K562 (cell line): ENCODE measurements around the gene AKR1C4. TPM values are rescaled to one million over a fixed set of nuclear protein-coding genes. Genes with fewer than 3 reads are reported as not detected.
A peak's percentile ranks its signal among the peaks of the same experiment; 100 is the strongest.

Source experiments
- ATAC-seq: fragments of 200-7000 bp; cut with Tn5 transposase; 3 replicates; pipeline ENCODE4 v1.9.1; 2020; ENCODE audit warnings: moderate library complexity
- BruUV-seq: library from RNA; stranded (reverse); fragments of 400-500 nt; replicated peaks from 2 replicates; lab custom pipeline; 2021; lab: Mats Ljungman, UMichigan
- CTCF ChIA-PET: fragments of 300-600 bp; formaldehyde crosslinking; extraction: SDS; loops from one replicate; lab custom pipeline; 2021; ENCODE audit warnings: low intra/inter-chr PET ratio; lab: Yijun Ruan, JAX
- POLR2A ChIA-PET: fragments of 300-600, 350-650 bp; sonication (Branson Sonifier 250); formaldehyde crosslinking; extraction: SDS; loops from one replicate; lab custom pipeline; 2021; ENCODE audit warnings: antibody characterized with exemption, inconsistent platforms; lab: Yijun Ruan, JAX
- DNase-seq, 4 experiments: peaks; one replicate each; pipeline versions ENCODE4 v3.0.0 to v3.0.0-alpha.2; 2011 to 2018; ENCODE audit warnings: low spot score in 3 of 4, mixed read lengths in 3 of 4; ENCODE audit errors: extremely low read depth in 1 of 4
- FAIRE-seq: peaks from 2 replicates; lab custom pipeline; 2011; peaks lifted over from hg19 to GRCh38; lab: Jason Lieb, UNC
- H2AFZ ChIP-seq: 2 replicates; pipeline ENCODE4 v1.6.0; 2011; ENCODE audit warnings: low read depth, low read length, control low read depth, inconsistent platforms
- H3K27ac ChIP-seq: fragments of 200-600 bp; 3 replicates; pipeline ENCODE4 v1.8.0; 2011; ENCODE audit warnings: low read depth, mild to moderate bottlenecking, control low read depth, inconsistent platforms, low read length, moderate library complexity, mixed read lengths; ENCODE audit errors: extremely low read depth
- H3K27me3 ChIP-seq, 2 experiments: fragments of 300-600 bp in 1 of 2; 2 replicates in 1 of 2; 3 replicates in 1 of 2; pipeline versions ENCODE4 v1.6.0 to v1.8.0; 2011; ENCODE audit warnings: inconsistent platforms in 2 of 2, low read length in 2 of 2, mild to moderate bottlenecking in 1 of 2, mixed read lengths in 1 of 2, moderate library complexity in 1 of 2; ENCODE audit not compliant: control insufficient read depth in 2 of 2, insufficient read depth in 2 of 2
- H3K36me3 ChIP-seq: fragments of 300-600 bp; 3 replicates; pipeline ENCODE4 v1.8.0; 2011; ENCODE audit warnings: mild to moderate bottlenecking, low read length, inconsistent platforms; ENCODE audit not compliant: control insufficient read depth, insufficient read depth
- H3K4me1 ChIP-seq, 2 experiments: fragments of 200-600 bp in 1 of 2; replicated peaks in 1 of 2; 2 replicates in 1 of 2; 3 replicates in 1 of 2; pipeline versions ENCODE4 v1.5.1 to v1.8.0; 2011; ENCODE audit warnings: inconsistent platforms in 2 of 2, low read length in 2 of 2, mild to moderate bottlenecking in 1 of 2, mixed read lengths in 1 of 2, moderate library complexity in 1 of 2; ENCODE audit not compliant: control insufficient read depth in 2 of 2, insufficient read depth in 2 of 2
- H3K4me2 ChIP-seq: 2 replicates; pipeline ENCODE4 v1.6.1; 2011; ENCODE audit warnings: low read length, control low read depth, inconsistent platforms, mixed read lengths; ENCODE audit not compliant: insufficient read depth
- H3K4me3 ChIP-seq: fragments of 200-600 bp; sonication (generic), shearing (Covaris generic); 2 replicates; pipeline ENCODE4 v1.5.1; 2016; ENCODE audit warnings: control low read depth, inconsistent platforms
- H3K79me2 ChIP-seq: fragments of 200-600 bp; 3 replicates; pipeline ENCODE4 v1.8.0; 2011; ENCODE audit warnings: low read length, inconsistent platforms; ENCODE audit not compliant: control insufficient read depth, insufficient read depth
- H3K9ac ChIP-seq, 2 experiments: 2 replicates each; pipeline versions ENCODE4 v1.6.0 to v1.6.1; 2011; ENCODE audit warnings: low read depth in 2 of 2, low read length in 2 of 2, control low read depth in 1 of 2, inconsistent platforms in 1 of 2, mild to moderate bottlenecking in 1 of 2, mixed read lengths in 1 of 2; ENCODE audit not compliant: insufficient read depth in 1 of 2
- H3K9me1 ChIP-seq: one replicate; pipeline ENCODE4 v1.6.0; 2011; ENCODE audit warnings: inconsistent platforms, mild to moderate bottlenecking, low read length, moderate library complexity; ENCODE audit not compliant: control insufficient read depth, insufficient read depth
- H3K9me3 ChIP-seq: replicated peaks from 2 replicates; pipeline ENCODE4 v1.5.1; 2011; ENCODE audit warnings: low read depth, low read length, inconsistent platforms; ENCODE audit not compliant: control insufficient read depth, insufficient read depth
- H4K20me1 ChIP-seq: replicated peaks from 2 replicates; pipeline ENCODE4 v1.6.1; 2011; ENCODE audit warnings: low read length, inconsistent platforms, mixed read lengths; ENCODE audit not compliant: control insufficient read depth, insufficient read depth
- WGBS: fragments of 100-300 bp; shearing (Covaris generic); methylation state at CpG from one replicate; pipeline ENCODE4 v1.1.6; 2016; ENCODE audit warnings: low coverage, mixed read lengths; ENCODE audit not compliant: insufficient coverage; ENCODE audit errors: missing lambda C conversion rate; 5-methylcytosine and 5-hydroxymethylcytosine counted together
- in situ Hi-C: fragments of 300-500 bp; cut with MboI; formaldehyde crosslinking; loops from 4 replicates; pipeline ENCODE4 v1.15.0; 2018; ENCODE audit warnings: inconsistent platforms, mixed read lengths
- intact Hi-C: fragments of 100-400 bp; cut with micrococcal nuclease; formaldehyde crosslinking; loops from 2 replicates; pipeline ENCODE4 v1.14.2; 2022
- polyA plus RNA-seq, 8 experiments: library from polyadenylated mRNA; depleted of rRNA in 4 of 8; stranded (reverse) in 5 of 8; unstranded in 3 of 8; fragments of >200 nt; fragmentation: Nextera tagmentation in 2 of 8; fragmentation: Illumina TruSeq in 1 of 8; extraction: Ambion mirVana in 2 of 8; extraction: Trizol in 1 of 8; gene quantifications; 2 replicates each; pipeline versions ENCODE4 v1.2.1 to v1.2.3, GENCODE V29; 2011 to 2014; ENCODE audit warnings: inconsistent platforms in 1 of 8, missing spikeins in 1 of 8
- total RNA-seq, 7 experiments: library from RNA; depleted of rRNA in 6 of 7; stranded (reverse); fragments of >200 nt in 6 of 7; fragmentation: Illumina TruSeq in 2 of 7; extraction: Trizol in 2 of 7; gene quantifications; 2 replicates each; pipeline versions ENCODE4 v1.2.1 to v1.2.3, GENCODE V29; 2011 to 2021; ENCODE audit warnings: low replicate concordance in 1 of 7
- TF ChIP-seq, protein P1 (sequence below): fragments of 250-450 bp; sonication (Bioruptor Pico); IDR thresholded peaks from 2 replicates; pipeline ENCODE4 v1.8.0; 2021; ENCODE audit warnings: borderline replicate concordance, mild to moderate bottlenecking, moderate library complexity; ENCODE audit not compliant: poor library complexity, severe bottlenecking
- TF ChIP-seq, protein P2 (sequence below), 3 experiments: IDR thresholded peaks in 2 of 3; conservative IDR thresholded peaks in 1 of 3; 2 replicates each; pipeline ENCODE4 v1.5.1; 2011 to 2012; ENCODE audit warnings: low read length in 3 of 3, mild to moderate bottlenecking in 3 of 3, control low read depth in 2 of 3, improper control_type of control experiment in 1 of 3, inconsistent platforms in 1 of 3, low read depth in 1 of 3, mixed read lengths in 1 of 3, moderate library complexity in 1 of 3; ENCODE audit not compliant: insufficient read depth in 2 of 3

Gene AKR1C4
- total and polyA plus RNA-seq, 9 of the 15 experiments (the other 6 are each of a cell fraction or from before 2014, with no cell fraction given), result 0.13 TPM; not detected in 8

DNA sequence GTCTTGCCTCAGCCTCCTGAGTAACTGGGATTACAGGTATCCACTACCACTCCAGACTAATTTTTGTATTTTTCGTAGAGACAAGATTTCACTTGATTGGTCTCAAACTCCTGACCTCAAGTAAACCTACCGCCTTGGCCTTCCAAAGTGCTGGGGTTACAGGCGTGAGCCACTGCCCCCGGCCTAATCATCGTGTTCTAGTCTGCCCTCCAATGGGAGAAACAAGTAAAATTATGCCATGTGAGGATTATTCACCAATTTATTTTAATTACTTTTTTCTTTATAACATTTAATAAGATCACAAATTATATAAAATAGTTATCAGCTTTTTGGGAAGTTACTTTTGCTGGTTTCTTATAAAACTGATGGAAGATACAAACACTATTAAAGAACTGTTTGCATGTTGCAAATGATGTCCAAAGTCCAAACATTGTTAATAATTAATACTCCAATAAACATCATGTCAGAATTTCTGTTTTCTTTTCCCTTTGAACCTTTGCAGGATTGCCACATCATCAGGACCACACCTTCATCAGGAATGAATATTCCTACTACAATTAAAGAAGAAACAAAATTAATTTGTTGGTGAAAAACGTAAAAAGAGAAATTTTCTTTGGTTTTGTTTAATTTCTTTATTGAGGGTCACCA is 786 bp upstream of the AKR1C4 start:
- POLR2A ChIA-PET, result no interaction called here
- H3K36me3 ChIP-seq, result no peaks in the 10 kb centered on the region
- H3K9me1 ChIP-seq, result no peaks in the 10 kb centered on the region
- FAIRE-seq (no peak), ATAC-seq (no peak), DNase-seq (no peak)
- in situ Hi-C loops (no loop called here), intact Hi-C loops (no loop called here)
- H3K4me2 ChIP-seq, result no peak overlapping the region
- no TSS peak for BruUV-seq
- TF ChIP-seq, protein P1, sequence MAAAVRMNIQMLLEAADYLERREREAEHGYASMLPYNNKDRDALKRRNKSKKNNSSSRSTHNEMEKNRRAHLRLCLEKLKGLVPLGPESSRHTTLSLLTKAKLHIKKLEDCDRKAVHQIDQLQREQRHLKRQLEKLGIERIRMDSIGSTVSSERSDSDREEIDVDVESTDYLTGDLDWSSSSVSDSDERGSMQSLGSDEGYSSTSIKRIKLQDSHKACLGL (CRISPR knock-in tag), result no peak
- TF ChIP-seq, protein P2, sequence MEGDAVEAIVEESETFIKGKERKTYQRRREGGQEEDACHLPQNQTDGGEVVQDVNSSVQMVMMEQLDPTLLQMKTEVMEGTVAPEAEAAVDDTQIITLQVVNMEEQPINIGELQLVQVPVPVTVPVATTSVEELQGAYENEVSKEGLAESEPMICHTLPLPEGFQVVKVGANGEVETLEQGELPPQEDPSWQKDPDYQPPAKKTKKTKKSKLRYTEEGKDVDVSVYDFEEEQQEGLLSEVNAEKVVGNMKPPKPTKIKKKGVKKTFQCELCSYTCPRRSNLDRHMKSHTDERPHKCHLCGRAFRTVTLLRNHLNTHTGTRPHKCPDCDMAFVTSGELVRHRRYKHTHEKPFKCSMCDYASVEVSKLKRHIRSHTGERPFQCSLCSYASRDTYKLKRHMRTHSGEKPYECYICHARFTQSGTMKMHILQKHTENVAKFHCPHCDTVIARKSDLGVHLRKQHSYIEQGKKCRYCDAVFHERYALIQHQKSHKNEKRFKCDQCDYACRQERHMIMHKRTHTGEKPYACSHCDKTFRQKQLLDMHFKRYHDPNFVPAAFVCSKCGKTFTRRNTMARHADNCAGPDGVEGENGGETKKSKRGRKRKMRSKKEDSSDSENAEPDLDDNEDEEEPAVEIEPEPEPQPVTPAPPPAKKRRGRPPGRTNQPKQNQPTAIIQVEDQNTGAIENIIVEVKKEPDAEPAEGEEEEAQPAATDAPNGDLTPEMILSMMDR (IDR thresholded peaks at IDR 0.05 in 2 of 3, conservative IDR thresholded peaks at IDR 0.05 in 1 of 3; ENCODE audit: insufficient read depth in 2 of 3, low read depth in 1 of 3, low read length in 3 of 3), result 0 out of 6 replicates have a peak, but pooled peaks of 1 of the 3 experiments have one; percentile 3
- TF ChIP-seq, all 486 proteins: peak for 1
- no peaks in the 10 kb centered on the region; a peak in 1 of 5 replicates for H3K4me1 ChIP-seq
- no peaks in the 10 kb centered on the region for H3K27me3 ChIP-seq
- CTCF ChIA-PET, result no interaction called here
- no peaks in the 10 kb centered on the region for H4K20me1 ChIP-seq
- no peak overlapping the region for H2AFZ ChIP-seq
- 31% methylated on average over 6 of the region's 6 CpGs for whole genome bisulfite sequencing
- no peaks in the 10 kb centered on the region for H3K79me2 ChIP-seq
- H3K9me3 ChIP-seq, result no peaks in the 10 kb centered on the region
- H3K9ac ChIP-seq, result no peak overlapping the region
- H3K4me3 ChIP-seq, result no peak overlapping the region
- no peak overlapping the region for H3K27ac ChIP-seq
